NCI-H446 (cell line): Measurements from ENCODE around the gene HERC4.
"Not testable (repeated sequence)": the region's sequence is repeated elsewhere in the genome, so short reads cannot be mapped to it uniquely, and the experiment has no call there.

Source experiments
- DNase-seq, 2 experiments: peaks; one replicate each; lab custom pipeline; 2025; lab: John Stamatoyannopoulos, UW

HERC4 gene

DNA sequence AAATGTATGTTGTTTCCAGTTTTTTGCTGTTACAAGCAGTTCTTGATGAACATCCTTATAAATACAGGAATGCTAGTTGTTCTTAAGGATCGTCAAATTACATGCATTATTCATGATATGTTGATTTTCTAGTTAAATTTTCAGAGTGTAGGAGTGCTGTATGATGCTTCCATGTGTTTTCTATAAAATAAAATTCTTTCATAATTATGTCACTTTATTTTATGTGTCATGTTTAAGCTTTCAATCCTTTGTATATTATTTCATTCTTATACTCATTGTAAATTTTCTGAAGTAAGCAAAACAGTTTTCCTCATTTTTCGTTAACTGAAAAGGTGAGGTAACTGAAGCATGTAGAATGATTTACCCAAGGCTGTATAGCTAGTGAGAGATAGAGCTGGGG, 17.4 kb upstream of the HERC4 start:
- no peak for DNase-seq

DNA sequence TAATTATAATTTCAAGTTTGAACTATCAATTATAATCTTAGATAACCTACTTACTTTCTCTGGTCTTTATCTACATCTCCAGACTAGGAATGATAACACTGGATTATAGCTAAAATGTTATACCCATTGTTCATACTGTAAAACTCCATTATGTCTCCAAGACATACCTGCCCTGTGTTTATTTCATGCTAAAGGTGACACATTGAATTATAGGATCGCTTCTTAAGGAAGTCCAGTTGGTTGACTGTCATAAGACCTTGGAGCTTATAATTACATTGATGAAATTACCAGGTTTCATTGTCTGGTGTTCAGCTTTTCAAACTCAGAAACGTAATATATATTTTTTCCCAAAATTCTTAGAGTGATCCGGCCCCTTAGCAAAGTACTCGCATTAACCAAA, 15.5 kb upstream of the HERC4 start:
- DNase-seq = no peak

DNA sequence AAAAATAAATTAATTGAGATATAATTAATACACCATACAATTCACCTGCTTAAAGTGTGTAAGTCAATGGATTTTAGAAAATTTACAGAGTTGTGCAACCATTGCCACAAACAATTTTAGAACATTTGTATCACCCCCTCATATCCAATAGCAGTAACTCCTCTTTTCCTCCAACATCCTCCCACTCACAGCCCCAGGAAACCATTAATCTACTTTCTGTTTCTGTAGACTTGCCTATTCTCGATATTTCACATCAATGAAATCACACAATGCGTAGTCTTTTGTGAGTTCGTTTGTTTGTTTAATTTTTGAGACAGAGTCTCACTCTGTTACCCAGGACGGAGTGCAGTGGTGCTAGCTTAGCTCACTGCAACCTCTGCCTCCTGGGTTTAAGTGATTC, 13.7 kb upstream of the HERC4 start:
- no peak for DNase-seq

DNA sequence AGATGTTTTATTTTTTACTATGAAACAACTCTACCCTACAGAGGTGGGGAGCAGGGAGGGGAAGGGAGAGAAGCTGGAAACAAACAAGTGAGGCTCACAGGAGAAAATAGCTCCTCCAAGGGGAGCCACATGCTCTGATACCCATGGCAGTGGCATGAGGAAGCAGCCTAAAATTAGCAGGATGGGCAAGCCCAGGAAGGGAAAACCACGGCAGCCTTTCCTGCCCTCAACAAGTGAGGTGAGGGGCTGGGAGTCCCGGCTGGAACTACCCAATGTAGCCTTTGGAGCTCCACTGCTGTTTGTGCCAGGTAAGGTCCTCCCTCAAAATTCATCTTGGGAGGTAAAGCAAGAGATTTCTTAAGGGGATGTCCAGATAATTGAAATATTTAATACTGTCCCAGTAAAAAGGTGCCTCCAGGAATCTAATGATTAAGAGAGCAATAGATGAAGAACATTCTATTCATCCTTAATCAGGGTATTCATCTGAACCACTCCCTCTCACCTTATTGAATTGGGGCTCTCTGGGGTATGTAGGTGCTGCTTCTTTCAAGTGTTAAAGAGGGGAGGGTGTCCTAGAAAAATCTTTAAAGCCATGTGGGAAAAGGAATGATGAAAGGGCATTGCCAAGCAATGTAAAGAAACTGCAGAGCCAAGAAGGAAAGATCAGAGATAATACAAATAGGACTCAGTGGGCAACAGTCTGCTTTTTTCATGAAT, 12.8 kb upstream of the HERC4 start:
- no peak for DNase-seq

DNA sequence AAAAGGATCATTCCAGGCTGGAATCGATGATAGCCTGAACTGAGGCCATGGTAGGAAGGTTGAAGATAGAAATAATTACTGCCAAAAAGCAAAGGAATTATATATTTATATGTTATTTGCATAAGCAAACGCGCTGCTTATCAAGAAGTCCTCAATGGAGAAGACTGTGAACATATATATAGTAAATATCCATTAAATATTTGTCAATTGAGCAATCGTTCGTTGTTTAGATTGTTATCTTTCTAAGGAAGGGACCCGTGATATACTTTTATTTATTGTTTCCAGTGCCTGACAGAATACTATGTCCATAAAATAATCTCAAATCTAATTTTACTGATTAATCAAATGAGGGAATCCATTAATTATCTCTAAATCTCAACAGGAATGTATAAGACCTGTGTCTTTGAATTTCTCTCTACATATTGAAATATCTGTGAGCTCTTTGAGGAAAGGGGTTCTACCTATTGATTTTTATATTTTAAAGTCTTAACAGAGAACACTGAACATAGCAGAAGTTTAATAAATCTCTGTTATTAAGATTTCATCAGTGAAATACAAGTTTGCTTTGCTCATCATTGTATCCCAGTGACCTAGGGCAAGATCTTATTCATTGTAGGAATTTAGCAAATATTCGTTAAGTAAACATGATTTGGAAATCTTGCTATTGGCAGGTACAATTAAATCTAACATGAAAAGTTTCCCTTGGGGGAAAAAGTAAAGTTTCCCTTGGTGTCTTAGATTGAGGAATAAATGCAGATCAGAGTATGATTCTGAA, 12.0 kb upstream of the HERC4 start:
- no peak for DNase-seq

DNA sequence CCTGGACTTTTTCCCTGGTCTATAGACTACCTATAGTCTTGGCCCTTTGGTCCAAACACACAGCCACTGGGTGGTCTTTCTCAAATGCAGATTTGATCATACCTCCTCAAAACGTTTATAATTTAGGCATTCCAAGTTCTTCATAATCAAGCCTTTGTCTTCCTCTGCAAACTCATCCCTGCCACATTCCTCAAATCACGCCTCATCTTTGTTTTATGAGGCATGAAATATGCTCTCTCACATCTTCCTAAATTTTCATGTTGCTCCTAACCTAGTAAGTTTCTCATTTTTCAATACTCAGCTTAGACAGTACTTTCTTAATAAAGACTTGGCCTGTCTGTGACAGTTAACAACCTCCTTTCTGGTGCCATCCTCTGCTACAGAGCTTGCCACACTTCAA, 10.9 kb upstream of the HERC4 start:
- no peak for DNase-seq

DNA sequence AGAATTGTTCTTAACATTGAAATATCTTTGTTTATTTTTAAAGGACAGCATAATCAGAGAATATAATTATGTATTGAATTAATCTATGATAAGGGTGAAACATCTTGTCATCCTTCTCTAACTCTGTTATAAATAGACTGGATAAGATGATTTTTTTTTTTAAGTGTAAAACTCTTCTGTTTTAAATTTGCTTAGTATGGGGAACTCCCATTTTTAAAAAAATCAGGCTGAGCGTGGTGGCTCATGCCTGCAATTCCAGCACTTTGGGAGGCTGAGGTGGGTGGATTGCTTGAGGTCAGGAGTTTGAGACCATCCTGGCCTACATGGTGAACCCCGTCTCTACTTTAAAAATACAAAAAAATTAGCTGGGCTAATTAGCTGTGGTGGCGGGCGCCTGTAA, 9.4 kb upstream of the HERC4 start:
- no peak for DNase-seq

DNA sequence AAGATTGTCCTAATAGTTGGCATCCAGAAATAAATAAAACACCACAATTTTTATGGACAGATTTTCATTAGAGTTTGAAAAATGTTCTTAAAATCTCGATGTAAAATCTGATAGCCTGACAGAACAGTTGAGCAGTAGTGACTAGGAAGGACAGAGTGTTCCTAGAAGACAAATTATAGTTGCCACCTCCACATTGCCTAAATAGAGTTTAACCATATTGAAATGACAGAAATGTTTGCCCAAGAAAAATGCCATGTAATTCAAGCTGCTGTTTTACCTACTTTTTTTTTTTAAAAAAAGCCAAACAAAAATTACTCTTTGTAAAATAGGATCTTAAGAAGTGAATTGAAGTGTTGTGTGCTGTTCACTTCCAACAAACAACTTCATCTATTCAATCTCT, 8.9 kb upstream of the HERC4 start:
- DNase-seq = no peak

DNA sequence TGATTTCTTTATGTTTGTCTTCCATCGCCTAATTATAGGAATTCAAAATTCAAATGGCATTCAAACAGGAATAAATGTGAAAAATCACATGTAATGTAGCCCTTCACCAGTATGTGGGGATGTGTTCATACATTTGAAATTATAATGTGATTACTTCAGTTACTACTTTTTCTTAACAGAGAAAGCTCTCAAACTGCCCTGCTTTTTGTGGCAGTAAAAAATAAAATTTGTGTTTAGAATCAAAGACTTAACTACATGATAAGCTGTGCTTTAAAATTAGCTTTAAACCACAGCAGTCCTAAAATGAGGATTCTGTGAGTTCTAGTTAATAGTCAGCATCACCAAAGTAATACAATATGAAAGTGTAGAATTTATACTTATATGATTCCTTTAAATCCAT, 7.8 kb upstream of the HERC4 start:
- no peak for DNase-seq

DNA sequence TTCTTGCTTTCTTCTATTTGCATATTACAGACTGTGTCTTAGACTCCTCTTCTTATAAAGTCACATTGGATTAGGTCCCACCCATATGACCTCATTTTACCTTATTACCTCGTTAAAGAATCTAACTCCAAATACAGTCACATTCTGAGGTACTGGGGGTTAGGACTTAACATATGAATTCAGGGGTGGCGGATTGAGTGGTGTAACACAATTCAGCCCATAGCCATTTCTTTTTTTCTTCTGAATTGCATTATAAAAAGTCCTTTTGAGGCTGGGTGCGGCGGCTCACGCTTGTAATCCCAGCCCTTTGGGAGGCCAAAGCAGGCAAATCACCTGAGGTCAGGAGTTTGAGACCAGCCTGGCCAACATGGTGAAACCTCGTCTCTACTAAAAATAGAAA, 6.8 kb upstream of the HERC4 start:
- DNase-seq = no peak

DNA sequence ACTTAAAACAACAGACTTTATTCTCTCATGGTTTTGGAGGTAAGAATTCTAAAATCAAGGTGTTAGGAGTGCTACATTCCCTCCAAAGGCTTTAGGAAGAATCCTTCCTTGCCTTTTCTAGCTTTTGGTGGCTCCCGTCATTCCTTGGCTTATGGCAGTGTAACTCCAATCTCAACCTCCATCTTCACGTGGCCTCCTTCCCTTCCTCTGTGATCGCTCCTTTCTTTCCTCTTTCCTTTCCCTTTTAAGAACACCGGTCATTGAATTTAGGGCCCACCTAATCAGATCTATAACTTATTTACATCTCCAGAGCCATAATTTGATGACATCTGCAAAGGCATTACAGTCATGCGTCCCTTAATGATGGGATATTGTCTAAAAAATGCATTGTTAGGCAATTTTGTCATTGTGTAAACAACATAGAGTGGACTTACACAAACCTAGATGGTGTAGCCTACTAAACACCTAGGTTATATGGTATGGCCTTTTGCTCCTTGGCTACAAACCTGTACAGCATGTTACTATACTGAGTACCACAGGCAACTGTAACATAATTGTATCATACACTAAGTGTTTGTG, 5.9 kb upstream of the HERC4 start:
- no peak for DNase-seq

DNA sequence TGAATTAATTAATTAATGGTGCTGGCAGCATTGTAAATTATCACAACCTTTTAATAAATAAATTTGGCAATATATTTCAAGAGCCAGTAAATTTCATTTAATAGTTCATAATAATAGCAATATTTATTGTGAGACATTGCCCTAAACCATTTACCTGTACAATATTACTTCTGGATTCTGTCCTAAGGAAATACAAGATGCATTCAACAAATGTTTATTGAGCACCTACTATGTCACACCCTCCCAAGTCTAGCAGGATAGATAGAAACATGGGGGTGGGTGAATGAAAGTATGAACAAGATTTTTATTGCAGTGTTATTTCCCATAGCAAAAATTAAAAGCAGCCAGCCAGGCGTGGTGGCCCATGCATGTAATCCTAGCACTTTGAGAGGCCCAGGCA, 4.4 kb upstream of the HERC4 start:
- no peak for DNase-seq

DNA sequence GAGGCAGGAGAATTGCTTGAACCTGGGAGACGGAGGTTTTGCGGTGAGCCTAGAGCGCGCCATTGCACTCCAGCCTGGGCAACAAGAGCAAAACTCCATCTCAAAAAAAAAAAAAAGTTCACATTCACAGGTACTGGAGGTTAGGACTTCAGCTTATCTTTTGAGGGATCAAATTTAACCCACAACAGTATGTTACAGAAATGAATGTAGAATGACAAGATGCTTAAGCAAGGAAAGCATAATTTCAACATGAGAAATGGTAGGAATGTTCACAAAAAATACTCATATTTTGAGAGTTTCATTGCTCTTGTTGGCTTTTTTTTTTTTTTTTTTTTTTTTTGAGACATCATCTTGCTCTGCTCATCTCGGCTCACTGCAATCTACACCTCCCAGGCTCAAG, 1.9 kb upstream of the HERC4 start:
- no peak for DNase-seq

DNA sequence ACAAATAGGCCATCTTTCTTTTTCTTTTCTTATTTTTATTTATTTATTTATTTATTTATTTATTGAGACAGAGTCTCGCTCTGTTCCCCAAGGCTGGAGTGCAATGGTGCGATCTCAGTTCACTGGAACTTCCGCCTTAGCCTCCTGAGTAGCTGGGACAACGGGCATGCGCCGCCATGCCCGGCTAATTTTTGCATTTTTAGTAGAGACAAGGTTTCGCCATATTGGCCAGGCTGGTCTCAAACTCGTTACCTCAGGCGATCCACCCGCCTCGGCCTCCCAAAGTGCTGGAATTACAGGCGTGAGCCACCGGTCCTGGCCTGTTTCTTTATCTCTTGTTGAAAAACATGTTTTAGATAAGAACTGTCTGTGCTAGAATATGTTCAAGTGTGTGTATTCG, 998 bp upstream of the HERC4 start:
- not testable (repeated sequence) for DNase-seq

DNA sequence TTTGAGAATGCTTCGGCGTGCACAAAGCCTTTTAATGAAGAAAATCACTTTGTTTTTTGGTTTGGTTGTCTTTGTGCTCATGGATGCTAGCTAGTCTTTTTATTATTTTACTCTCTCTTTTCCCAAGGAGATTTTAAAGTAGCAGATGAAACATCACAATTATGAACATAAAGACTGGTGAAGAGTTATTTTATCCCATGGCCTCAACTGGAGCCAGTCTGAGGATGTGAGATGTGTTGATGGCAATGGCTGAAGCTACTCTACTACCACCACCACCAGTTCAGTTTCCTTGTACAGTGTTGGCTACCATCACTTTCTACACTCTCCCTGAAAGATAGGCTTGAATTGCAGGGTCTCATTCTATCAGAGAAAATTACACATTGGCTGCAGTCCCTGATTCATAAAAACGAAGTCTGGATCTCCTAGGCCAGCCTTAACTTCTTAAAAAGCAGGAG, 494 bp upstream of the HERC4 start:
- no peak for DNase-seq

DNA sequence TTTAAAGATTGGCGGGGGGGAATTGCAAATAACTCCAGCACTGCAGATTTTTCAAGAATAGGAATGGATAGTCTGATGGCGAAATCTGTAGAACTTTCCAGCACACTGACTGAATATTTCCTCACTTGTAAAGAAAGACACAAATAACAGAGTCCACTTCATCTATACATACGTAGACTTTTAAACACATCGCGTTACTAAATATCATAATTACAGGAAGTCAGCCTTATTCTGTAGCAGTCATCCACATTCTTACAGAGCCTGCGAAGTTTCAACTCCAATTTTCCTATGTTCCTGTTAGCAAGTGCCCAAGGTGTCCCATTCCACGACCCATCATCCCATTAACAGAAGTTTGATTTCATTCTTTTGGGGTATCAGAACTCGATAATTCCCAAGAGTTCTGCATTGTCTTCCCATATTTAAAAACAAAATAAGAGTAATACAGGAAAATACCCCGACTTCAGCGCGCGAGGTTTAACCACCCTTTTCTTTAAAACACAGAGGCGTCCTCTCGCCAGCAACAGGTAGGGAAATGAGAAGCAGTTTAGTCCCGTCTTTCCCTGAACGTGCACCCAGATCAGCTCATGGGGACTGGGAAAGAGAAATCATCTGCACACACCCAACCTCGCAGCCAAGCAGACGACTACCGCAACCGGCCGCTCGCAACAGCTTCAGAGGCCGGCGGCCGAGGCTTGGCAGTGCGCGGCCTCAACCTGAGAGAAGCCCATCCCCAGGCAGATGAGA, 880 bp downstream of the HERC4 start:
- DNase-seq = no peak

DNA sequence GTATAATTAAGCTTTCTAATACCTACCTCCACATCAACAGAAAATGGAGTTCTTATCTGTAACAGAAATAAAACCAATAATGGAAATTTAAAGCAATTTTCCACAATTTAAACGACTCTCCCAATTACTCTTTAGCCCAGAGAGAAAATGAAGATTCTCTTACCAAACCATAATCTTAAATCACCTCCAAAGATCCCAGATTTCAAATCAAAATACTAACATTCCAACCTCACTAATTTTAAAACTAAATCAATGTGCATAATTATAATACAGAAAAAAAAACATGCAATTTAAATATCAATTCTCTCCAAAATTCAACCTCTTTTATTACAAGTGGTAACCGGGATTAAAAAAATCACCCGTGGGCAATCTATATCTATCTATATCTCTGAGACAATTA, 1.5 kb downstream of the HERC4 start:
- DNase-seq = no peak

DNA sequence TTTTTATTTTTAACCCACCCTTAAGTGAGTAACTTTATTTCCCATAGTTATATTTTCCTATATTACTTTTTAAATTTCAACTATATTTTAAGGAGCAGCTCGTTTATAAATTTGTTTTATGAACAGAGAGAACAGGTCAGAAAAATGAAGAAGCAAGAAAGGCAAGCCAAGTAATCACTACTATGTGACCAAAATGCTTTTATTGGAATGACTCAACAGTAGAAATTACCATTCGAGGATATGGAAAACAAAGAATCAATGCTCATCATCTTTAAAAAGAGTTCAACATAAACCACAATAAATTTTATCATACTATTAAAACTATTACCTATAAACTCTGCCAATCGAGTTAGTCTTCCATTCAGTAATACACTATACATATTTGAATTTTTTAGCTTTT, 7.6 kb downstream of the HERC4 start:
- no peak for DNase-seq

DNA sequence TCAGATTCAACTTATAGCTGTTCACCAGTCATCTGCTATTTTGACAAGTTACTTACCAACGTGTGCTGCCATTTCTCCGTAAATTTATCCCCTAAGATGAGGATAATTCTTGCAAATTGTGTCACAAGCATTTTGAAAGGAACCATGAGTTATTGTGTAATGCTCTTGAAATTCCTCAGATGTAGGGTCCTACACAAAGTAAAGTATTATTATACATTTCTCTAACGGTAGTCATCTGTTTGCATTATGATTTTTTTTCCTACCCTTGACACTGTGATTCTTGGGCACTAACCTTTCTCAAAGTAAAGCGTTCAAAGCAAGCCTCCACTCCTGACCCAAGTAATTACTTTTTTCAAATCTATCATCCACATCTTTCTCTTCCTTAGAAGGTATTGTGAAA, 8.1 kb downstream of the HERC4 start:
- DNase-seq = no peak

DNA sequence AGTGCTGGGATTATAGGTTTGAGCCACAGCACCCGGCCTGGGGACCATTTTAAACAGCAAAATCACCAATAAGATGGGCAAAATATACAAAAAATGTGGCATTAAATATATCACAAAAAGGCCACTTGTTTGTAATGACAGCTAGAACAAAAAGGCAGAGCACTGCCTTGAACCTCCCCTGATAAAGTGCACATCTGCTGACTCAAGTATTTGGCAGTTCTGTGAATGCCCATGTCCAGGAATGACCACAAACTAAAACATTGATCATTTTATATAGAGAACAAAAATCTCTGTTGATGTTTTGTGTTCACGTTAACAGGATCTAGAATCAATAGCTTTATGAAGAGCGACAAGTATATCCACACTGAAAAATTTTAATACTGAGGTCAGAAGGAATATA, 21.5 kb downstream of the HERC4 start:
- DNase-seq = no peak

DNA sequence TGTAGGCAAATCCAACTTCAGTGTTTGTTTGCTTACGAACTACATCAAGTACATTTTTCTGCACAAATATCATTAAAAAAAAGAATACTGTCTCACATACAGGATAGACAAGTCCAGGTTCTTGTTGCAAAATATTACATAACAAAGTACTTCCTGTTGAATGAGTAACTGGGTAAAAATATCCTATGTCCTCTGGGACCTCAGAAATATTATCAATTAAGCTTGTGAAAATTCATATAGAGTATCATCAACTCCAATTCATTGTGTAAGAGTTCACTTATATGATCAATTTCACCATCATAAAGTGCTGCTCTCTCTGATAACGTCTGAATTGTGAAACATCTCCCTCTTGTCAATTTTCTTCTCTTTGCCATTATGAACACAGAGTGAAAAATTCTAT, 22.6 kb downstream of the HERC4 start:
- no peak for DNase-seq

DNA sequence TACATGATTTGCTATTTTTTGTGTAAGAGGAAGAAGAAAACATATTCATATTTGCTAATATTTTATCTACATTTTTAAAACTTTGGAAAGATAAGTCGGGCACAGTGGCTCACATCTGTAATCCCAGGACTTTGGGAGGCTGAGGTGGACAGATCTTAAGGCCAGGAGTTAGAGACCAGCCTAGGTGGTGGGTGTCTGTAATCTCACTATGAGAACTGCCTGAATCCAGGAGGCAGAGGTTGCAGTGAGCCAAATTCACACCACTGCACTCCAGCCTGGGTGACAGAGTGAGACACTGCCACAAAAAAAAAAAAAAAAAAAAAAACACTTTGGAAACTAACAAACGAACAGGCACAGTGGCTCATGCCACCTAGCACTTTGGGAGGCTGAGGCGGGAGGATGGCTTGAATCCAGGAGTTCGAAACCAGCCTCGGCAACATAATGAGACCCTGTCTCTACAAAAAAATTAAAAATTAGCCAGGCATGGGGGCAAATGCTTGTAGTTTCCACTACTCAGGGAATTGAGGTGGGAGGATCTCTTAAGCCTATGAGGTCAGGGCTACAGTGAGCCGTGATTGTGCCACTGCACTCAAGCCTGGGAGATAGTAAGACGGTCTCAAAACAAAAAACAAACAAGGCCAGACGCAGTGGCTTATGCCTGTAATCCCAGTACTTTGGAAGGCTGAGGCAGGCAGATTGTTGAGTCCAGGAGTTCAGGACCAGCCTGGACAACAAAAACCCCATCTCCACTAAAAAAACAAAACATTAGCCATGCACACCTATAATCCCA, 25.6 kb downstream of the HERC4 start:
- no peak for DNase-seq
